A673 (cell line): Measurements from ENCODE around the gene TLCD4. TPM values are rescaled to one million over a fixed set of nuclear protein-coding genes. Genes with fewer than 3 reads are reported as not detected.

ENCODE experiments used
- BruUV-seq: library from RNA; stranded (reverse); fragments of 400-500 nt; replicated peaks from 2 replicates; lab custom pipeline; 2021; lab: Mats Ljungman, UMichigan
- CTCF ChIA-PET: fragments of 300-600 bp; sonication (Branson Sonifier 250); formaldehyde crosslinking; loops from one replicate; lab custom pipeline; 2022; ENCODE audit warnings: antibody characterized with exemption; lab: Charles Lee
- POLR2A ChIA-PET: fragments of 300-600 bp; sonication (Branson Sonifier 250); formaldehyde crosslinking; loops from one replicate; lab custom pipeline; 2022; ENCODE audit warnings: antibody characterized with exemption; ENCODE audit not compliant: low non-redundant PET; lab: Charles Lee
- DNase-seq: peaks from one replicate; pipeline ENCODE4 v3.0.0-alpha.2; 2015; ENCODE audit warnings: low spot score
- H3K27ac ChIP-seq: fragments of 200-600 bp; sonication (generic); 2 replicates; pipeline ENCODE4 v1.5.1; 2016; ENCODE audit warnings: mixed run types, low read depth, mild to moderate bottlenecking, mixed read lengths, antibody characterized with exemption, low read length; ENCODE audit not compliant: poor library complexity, severe bottlenecking
- H3K27me3 ChIP-seq: fragments of 200-600 bp; sonication (generic); replicated peaks from 2 replicates; pipeline ENCODE4 v1.6.1; 2017; ENCODE audit warnings: mixed run types, low read depth, mild to moderate bottlenecking, mixed read lengths, antibody characterized with exemption, low read length; ENCODE audit not compliant: insufficient read depth, poor library complexity
- H3K36me3 ChIP-seq: fragments of 200-600 bp; sonication (generic); 2 replicates; pipeline ENCODE4 v1.6.1; 2016; ENCODE audit warnings: mixed run types, mild to moderate bottlenecking, mixed read lengths, antibody characterized with exemption, low read length; ENCODE audit not compliant: insufficient read depth, poor library complexity, severe bottlenecking
- H3K4me1 ChIP-seq: fragments of 200-600 bp; sonication (generic); 2 replicates; pipeline ENCODE4 v1.6.1; 2017; ENCODE audit warnings: mixed run types, mild to moderate bottlenecking, mixed read lengths, antibody characterized with exemption, low read length; ENCODE audit not compliant: insufficient read depth, poor library complexity, severe bottlenecking
- H3K4me3 ChIP-seq: fragments of 200-600 bp; sonication (generic); 2 replicates; pipeline ENCODE4 v1.5.1; 2016; ENCODE audit warnings: low read depth, mixed run types, mild to moderate bottlenecking, mixed read lengths, low read length; ENCODE audit not compliant: poor library complexity, severe bottlenecking
- H3K9me3 ChIP-seq: fragments of 200-600 bp; sonication (generic); 2 replicates; pipeline ENCODE4 v1.6.1; 2016; ENCODE audit warnings: mixed run types, low read depth, mild to moderate bottlenecking, mixed read lengths, antibody characterized with exemption, low read length; ENCODE audit not compliant: poor library complexity, severe bottlenecking
- CTCF ChIP-seq: fragments of 300-800, 200-600 bp; sonication (generic); conservative IDR thresholded peaks from 2 replicates; pipeline ENCODE4 v1.5.1; 2017; ENCODE audit warnings: low read depth, mild to moderate bottlenecking, antibody characterized with exemption, low read length, moderate library complexity, mixed read lengths
- EZH2 ChIP-seq: fragments of 200-600 bp; sonication (generic); IDR thresholded peaks from 2 replicates; pipeline ENCODE4 v1.6.1; 2017; ENCODE audit warnings: borderline replicate concordance, low read depth, mild to moderate bottlenecking, mixed read lengths, antibody characterized with exemption, low read length; ENCODE audit not compliant: poor library complexity, severe bottlenecking
- intact Hi-C: fragments of 100-400 bp; cut with micrococcal nuclease; formaldehyde crosslinking; loops from one replicate; pipeline ENCODE4 v1.10.0; 2022; ENCODE audit not compliant: unreplicated experiment
- total RNA-seq: library from RNA; stranded (reverse); gene quantifications from 2 replicates; pipeline ENCODE4 v1.2.3, GENCODE V29; 2021

TLCD4 gene
- total RNA-seq, 1 experiment from 2014 or later, result not detected

DNA sequence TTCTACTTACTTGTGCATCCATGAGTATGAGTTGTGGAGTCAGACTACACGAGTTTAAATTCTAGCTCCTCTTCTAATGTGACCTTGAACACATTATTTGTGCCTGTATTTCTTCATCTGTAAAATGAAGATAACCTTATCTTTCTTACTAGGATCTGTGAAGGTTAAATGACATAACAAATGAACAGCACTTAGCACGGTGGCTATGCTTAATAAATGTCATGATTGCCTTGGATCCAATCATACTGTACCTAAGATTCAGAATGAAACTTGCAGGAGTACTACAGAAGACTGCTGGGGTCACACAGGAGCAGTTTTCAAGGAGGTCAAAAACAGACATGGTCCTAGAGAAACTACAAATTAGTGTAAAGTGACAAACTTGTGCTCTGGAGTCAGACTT, 22.2 kb upstream of the TLCD4 start:
- Histone ChIP-seq H3K27me3 (no peaks in the 10 kb centered on the region), H3K27ac (no peak overlapping the region), H3K36me3 (no peaks in the 10 kb centered on the region), H3K9me3 (no peaks in the 10 kb centered on the region), H3K4me3 (no peak overlapping the region), H3K4me1 (no peaks in the 10 kb centered on the region)
- TF ChIP-seq EZH2, result no peak
- TF ChIP-seq CTCF, result no peak
- BruUV-seq, result no TSS peak
- CTCF ChIA-PET, result no interaction called here
- intact Hi-C loops, result no loop called here
- no peak for DNase-seq
- POLR2A ChIA-PET, result no interaction called here

DNA sequence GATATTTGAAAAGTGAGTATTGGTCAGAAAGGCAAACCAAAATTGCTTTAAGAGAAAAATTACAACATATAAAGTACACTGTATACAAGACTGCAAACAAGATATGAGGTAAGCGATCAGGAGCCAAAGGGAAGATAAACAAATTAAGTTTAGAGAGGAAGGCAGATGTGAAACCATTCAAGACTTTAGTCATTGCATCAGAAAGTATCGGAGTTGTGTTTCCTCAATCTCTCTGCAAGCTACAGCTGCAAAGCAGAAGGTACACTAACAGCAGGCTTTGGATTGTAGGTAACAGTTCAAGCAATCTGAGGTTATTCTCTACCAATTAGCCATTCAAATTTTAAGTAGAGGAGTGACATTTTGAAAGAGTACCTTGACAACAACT, 21.3 kb upstream of the TLCD4 start:
- no peak for DNase-seq
- Histone ChIP-seq H3K36me3 (no peaks in the 10 kb centered on the region), H3K4me3 (no peak overlapping the region), H3K9me3 (no peaks in the 10 kb centered on the region), H3K27ac (no peak overlapping the region), H3K27me3 (no peaks in the 10 kb centered on the region), H3K4me1 (no peaks in the 10 kb centered on the region)
- TF ChIP-seq CTCF, result no peak
- no peak for TF ChIP-seq EZH2
- POLR2A ChIA-PET, result no interaction called here
- intact Hi-C loops, result no loop called here
- CTCF ChIA-PET, result no interaction called here
- no TSS peak for BruUV-seq

- no peaks in the 10 kb centered on the region for H3K36me3 ChIP-seq
- no TSS peak for BruUV-seq
- H3K4me3 ChIP-seq, result no peak overlapping the region
- no peak for TF ChIP-seq EZH2
- TF ChIP-seq CTCF, result no peak
- DNase-seq, result no peak
- CTCF ChIA-PET, result no interaction called here
- H3K4me1 ChIP-seq, result no peaks in the 10 kb centered on the region
- intact Hi-C loops, result no loop called here
- H3K27ac ChIP-seq, result no peak overlapping the region
- no peaks in the 10 kb centered on the region for H3K9me3 ChIP-seq
- POLR2A ChIA-PET, result no interaction called here
- no peaks in the 10 kb centered on the region for H3K27me3 ChIP-seq
These were observed 20.8 kb upstream of the TLCD4 start for GRCh38 chr1:95096218-95096841.
